ENCODE measurements around the gene SLTM.

DNA sequence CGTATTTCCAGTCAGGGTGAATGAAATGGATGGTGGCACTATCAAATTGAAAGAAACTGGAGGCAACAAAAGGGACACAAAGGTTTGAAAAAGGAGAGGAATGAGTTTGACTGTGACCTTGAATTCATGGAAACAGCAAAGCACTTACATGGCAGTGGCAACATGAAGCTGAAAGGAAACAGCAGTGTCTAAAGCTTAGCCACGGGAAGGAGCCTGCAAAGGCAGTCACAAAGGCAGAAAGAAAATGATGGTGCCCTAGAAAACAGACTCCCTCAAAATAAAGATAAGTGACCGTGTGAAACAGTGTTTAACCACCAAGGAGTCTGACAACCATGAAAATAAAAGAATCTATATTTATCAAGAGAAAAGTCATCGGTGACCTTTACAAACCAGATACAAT lies 51.2 kb downstream of the SLTM start:
- TF ChIP-seq POLR2A (IDR thresholded peaks at IDR 0.05) (no peak), EP300 (IDR thresholded peaks at IDR 0.05) (no peak), CTCF (IDR thresholded peaks at IDR 0.05) (no peak)

Measured in sigmoid colon (tissue), 4 donors.